Measurements from ENCODE around the gene KIRREL3.

The KIRREL3 gene

GRCh38 chr11:126518972-126519690 lies 481.4 kb downstream of the KIRREL3 start:
- no peak for TF ChIP-seq CTCF (IDR thresholded peaks at IDR 0.05; ENCODE audit: low read depth, low read length, missing control alignments)
- H3K4me3 ChIP-seq (ENCODE audit: low read depth, low read length) = no peak overlapping the region
- DNase-seq (ENCODE audit: low read depth) = no peak

GRCh38 chr11:126518071-126518971 lies 482.2 kb downstream of the KIRREL3 start:
- TF ChIP-seq CTCF (IDR thresholded peaks at IDR 0.05; ENCODE audit: low read depth, low read length, missing control alignments) = no peak
- DNase-seq (ENCODE audit: low read depth) = no peak
- H3K4me3 ChIP-seq (ENCODE audit: low read depth, low read length) = no peak overlapping the region

GRCh38 chr11:126515501-126515900 lies 485.1 kb downstream of the KIRREL3 start:
- TF ChIP-seq CTCF (IDR thresholded peaks at IDR 0.05; ENCODE audit: low read depth, low read length, missing control alignments) = no peak
- DNase-seq (ENCODE audit: low read depth) = no peak
- no peak overlapping the region for H3K4me3 ChIP-seq (ENCODE audit: low read depth, low read length)

GRCh38 chr11:126514061-126514693 lies 486.4 kb downstream of the KIRREL3 start:
- TF ChIP-seq CTCF (IDR thresholded peaks at IDR 0.05; ENCODE audit: low read depth, low read length, missing control alignments) = no peak
- no peak for DNase-seq (ENCODE audit: low read depth)
- H3K4me3 ChIP-seq (ENCODE audit: low read depth, low read length) = no peak overlapping the region

- TF ChIP-seq CTCF (IDR thresholded peaks at IDR 0.05; ENCODE audit: low read depth, low read length, missing control alignments) = no peak
- H3K4me3 ChIP-seq (ENCODE audit: low read depth, low read length) = no peak overlapping the region
- DNase-seq (ENCODE audit: low read depth) = no peak
These were observed 487.5 kb downstream of the KIRREL3 start for GRCh38 chr11:126512741-126513715.

DNA sequence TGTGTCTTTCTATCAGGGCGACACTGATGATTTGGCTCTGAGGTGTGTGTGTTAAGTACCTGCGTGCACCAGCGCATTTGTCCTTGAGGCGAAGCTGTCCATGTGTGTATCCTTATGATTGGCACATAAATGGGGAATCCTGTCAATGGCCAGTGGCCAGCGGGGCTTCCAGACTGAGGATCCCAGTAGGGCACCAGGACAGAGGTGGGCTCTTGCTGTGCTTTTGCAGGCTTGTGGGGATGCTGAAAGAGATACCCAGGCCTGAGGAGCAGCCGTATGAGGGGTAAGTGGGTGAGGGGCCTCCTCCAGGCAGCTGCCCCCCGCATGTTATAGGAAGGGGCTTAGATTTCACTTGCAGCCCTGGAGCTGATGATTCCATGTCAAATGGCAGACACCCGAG lies 488.3 kb downstream of the KIRREL3 start:
- no peak for TF ChIP-seq CTCF (IDR thresholded peaks at IDR 0.05; ENCODE audit: low read depth, low read length, missing control alignments)
- DNase-seq (ENCODE audit: low read depth) = no peak
- no peak overlapping the region for H3K4me3 ChIP-seq (ENCODE audit: low read depth, low read length)
